ENCODE results near the gene ARRDC5.
"Not testable (repeated sequence)": the region's sequence is repeated elsewhere in the genome, so short reads cannot be mapped to it uniquely, and the experiment has no call there.

- not testable (repeated sequence) for TF ChIP-seq TBP (CRISPR knock-in tag; IDR thresholded peaks at IDR 0.05); SP2 (CRISPR knock-in tag; IDR thresholded peaks at IDR 0.05); ARHGAP35 (CRISPR knock-in tag; IDR thresholded peaks at IDR 0.05; ENCODE audit: borderline replicate concordance)
Measured at GRCh38 chr19:4892962-4893361, 9.7 kb downstream of the ARRDC5 start.
